ENCODE measurements around the gene RALGPS2.

GRCh38 chr1:178941849-178942248 is 216.8 kb downstream of the RALGPS2 start:
- TF ChIP-seq, protein P1, sequence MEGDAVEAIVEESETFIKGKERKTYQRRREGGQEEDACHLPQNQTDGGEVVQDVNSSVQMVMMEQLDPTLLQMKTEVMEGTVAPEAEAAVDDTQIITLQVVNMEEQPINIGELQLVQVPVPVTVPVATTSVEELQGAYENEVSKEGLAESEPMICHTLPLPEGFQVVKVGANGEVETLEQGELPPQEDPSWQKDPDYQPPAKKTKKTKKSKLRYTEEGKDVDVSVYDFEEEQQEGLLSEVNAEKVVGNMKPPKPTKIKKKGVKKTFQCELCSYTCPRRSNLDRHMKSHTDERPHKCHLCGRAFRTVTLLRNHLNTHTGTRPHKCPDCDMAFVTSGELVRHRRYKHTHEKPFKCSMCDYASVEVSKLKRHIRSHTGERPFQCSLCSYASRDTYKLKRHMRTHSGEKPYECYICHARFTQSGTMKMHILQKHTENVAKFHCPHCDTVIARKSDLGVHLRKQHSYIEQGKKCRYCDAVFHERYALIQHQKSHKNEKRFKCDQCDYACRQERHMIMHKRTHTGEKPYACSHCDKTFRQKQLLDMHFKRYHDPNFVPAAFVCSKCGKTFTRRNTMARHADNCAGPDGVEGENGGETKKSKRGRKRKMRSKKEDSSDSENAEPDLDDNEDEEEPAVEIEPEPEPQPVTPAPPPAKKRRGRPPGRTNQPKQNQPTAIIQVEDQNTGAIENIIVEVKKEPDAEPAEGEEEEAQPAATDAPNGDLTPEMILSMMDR (IDR thresholded peaks at IDR 0.05 in 8 of 11, conservative IDR thresholded peaks at IDR 0.05 in 3 of 11), result no peak
- TF ChIP-seq POLR2A (IDR thresholded peaks at IDR 0.05), result no peak

Measured in spleen (tissue), 7 donors.